Measurements from ENCODE around the gene EPOP.

EPOP gene

GRCh38 chr17:38674749-38675615 is at the start of gene EPOP:
Gene EPOP, minus strand, starts transcription at chr17:38674957. Its CDS starts 462 bp downstream, at chr17:38674495.
- no peak for FAIRE-seq
- DNase-seq (ENCODE audit: insufficient read length, low spot score), result peak; percentile 81

- DNase-seq (ENCODE audit: insufficient read length, low spot score) (no peak), FAIRE-seq (no peak)
These were observed 47.0 kb upstream of the EPOP start for GRCh38 chr17:38721802-38722201.

DNA sequence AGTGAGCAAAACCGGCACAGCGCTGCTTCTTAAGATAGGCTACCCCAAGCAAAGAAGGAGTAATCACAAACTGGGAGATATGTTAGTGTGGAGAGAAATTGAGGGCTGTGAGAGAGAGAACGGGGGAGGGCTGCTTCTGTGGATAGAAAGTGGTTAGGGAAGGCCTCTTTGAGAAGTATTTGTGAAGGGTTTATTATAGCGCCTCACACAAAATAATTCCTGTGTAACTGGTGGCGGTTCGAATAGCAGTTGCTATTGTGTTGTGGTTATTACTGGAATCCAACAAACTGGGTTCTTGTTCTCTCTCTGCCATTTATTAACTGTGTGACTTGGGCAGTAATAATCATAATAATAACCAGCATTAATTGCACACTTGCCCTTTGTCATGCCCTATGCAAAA is 46.2 kb upstream of the EPOP start:
- DNase-seq (ENCODE audit: insufficient read length, low spot score), result no peak
- FAIRE-seq, result no peak

DNA sequence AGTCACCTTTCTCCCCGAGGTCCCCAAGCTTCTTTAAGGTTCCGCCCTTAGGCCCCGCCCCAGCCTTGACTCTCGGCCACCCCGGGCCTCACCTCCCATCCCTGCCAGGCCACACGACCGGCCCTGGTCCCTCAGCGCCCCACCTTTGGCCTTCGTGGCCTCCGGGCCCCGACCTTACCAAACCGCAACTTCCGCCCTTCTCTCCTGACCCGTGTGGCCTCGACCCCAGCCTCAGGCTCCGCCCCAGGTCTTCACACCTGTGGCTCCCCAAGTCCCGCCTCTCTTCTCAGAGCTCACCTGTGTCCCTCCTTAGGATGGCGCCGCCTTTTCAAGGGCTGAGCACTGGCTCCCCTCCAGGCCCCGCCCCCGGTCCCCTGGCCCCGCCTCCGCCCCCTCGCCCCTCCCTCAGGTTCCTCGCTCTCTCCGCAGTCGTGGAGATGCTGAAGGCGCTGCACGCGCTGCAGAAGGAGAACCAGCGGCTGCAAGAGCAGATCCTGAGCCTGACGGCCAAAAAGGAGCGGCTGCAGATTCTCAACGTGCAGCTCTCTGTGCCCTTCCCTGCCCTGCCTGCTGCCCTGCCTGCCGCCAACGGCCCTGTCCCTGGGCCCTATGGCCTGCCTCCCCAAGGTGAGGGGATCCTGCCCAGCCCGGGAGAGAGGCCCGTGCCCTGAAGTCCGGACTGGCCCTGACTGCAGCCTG is 45.3 kb upstream of the EPOP start:
- DNase-seq (ENCODE audit: insufficient read length, low spot score), result no peak
- FAIRE-seq, result no peak

DNA sequence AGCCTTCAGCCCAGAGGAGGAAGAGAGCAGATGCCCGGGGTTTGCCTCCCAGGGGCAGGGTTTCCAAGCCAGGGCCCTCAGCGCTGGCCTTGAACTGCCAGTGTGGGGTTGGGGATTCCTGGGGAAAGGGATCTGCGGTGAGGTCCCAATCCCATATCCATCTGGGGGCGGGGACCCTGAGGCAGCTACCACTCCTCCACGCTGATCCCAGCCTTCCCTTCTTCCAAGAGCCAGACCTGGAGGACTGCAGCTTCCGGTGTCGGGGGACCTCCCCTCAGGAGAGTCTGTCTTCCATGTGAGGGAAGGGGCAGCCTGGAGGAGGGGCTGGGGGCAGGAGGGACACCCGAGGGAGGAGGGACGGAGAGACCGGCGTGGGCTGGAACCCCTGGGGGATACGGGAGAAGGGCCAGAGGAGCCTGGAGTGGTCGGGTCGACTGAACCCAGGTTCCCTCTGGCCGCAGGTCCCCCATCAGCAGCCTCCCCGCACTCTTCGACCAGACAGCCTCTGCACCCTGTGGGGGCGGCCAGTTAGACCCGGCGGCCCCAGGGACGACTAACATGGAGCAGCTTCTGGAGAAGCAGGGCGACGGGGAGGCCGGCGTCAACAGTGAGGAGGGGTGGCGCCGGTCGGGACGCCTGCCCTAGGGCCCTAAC is 44.7 kb upstream of the EPOP start:
- DNase-seq (ENCODE audit: insufficient read length, low spot score), result no peak
- FAIRE-seq, result no peak

GRCh38 chr17:38717139-38717745 is 42.5 kb upstream of the EPOP start:
- FAIRE-seq (no peak), DNase-seq (ENCODE audit: insufficient read length, low spot score) (no peak)

- DNase-seq (ENCODE audit: insufficient read length, low spot score), result no peak
- no peak for FAIRE-seq
These were observed 41.7 kb upstream of the EPOP start for GRCh38 chr17:38716368-38717005.

DNA sequence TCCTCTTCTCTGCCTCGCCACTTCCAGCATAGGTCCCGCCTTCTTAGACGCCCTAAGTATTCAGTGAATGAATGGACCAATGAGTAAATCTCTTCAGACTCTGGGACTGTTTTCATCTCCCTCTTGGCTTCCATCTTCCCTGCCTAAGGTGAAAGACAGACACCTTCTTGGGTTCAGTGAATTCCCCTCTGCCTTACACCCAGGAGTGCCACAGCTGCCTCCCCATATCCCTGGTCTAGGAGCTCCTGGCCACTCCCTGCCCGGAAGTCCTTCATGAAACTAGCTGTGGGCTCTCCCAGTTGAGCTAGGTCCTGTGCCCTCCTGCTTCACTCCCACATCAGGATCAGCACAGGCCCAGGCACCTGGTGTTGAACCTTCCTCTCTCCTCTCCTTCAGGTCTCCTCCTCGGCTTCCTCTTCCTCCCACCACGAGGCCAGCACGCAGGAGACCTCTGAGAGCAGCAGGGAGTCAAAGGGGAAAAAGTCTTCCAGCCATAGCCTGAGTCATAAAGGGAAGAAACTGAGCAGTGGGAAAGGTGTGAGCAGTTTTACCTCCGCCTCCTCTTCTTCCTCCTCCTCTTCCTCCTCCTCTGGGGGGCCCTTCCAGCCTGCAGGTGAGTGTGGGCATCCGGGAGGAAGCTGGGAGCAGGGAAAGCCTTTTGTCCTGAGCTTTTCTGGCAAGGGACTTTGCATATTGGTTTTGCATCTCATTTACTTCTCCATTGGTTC is 40.6 kb upstream of the EPOP start:
- DNase-seq (ENCODE audit: insufficient read length, low spot score), result no peak
- no peak for FAIRE-seq

- FAIRE-seq, result no peak
- DNase-seq (ENCODE audit: insufficient read length, low spot score), result no peak
These were observed 38.8 kb upstream of the EPOP start for GRCh38 chr17:38713456-38714075.

- DNase-seq (ENCODE audit: insufficient read length, low spot score), result no peak
- no peak for FAIRE-seq
These were observed 37.8 kb upstream of the EPOP start for GRCh38 chr17:38712593-38712992.

DNA sequence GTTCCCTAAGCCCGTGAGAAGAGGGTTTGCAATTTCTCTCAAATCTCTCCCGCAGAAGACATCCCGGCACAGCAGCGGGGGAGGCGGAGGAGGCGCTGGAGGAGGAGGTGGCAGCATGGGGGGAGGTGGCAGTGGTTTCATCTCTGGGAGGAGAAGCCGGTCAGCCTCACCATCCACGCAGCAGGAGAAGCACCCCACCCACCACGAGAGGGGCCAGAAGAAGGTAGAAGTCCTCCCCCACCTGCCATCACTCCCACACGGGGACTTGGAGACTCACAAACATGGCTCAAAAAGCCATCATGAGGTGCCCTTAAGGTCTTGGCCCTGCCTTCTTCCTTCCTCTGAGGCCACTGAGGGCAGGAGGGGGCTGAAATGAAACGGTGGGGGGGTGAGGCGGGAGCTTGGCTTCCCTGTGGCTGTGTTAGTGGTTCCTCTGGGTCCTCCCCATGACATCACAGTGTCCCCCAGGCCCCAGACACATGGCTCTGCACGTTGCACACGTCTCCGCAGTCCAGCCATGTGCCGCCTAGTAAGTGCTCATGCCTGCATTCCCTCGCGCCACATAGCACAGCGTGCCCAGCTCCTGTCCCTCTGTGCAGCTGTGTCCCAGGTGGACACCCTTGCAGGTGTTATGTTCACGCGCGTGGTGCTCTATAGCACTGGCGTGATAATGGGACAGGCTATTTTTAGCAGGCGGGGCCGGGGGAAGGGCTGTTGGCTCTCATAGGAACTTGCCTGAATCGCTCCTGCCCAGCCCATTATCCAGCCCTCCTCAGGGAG is 37.2 kb upstream of the EPOP start:
- no peak for DNase-seq (ENCODE audit: insufficient read length, low spot score)

GRCh38 chr17:38710985-38711384 is 36.2 kb upstream of the EPOP start:
- DNase-seq (ENCODE audit: insufficient read length, low spot score) (no peak), FAIRE-seq (no peak)

More for the DNA sequence above, 37.2 kb upstream of the EPOP start:
- FAIRE-seq, result no peak

GRCh38 chr17:38710604-38710962 is 35.8 kb upstream of the EPOP start:
- DNase-seq (ENCODE audit: insufficient read length, low spot score) (no peak), FAIRE-seq (no peak)

DNA sequence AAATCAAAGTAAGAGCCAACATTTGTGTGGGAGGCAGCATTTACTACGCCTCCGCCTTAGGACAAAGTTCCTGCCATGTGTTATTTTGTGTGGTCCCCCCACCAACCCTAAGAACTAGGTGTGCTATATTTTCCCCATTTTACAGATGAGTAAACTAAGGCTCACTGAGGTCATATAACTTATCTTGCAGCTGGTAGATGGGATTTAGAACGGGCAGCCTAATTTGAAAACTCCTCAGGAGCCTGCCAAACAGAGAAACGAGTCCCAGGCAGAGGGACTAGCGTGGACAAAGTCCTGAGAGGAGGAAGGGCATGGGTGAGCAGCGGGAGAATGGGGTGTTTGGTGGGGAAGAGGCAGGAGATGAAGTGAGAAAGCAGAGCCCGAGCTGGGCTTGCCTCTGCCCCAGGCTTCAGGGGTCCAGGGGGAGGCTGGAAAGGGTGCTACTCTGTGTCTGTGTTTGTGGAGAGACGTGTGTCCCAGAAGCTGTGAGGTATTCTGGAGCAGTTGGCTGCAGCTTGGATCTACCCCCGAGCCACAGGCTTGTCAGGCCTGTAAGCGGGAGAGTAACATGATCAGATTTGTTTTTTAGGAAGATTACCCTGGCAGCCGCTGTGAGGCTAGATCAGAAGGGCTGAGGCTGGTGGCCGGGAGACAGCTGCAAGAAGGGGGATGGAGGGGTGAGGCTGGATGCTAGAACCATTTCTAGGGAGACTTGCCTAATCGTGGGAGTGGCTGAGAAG is 35.3 kb upstream of the EPOP start:
- FAIRE-seq (no peak), DNase-seq (ENCODE audit: insufficient read length, low spot score) (no peak)

- DNase-seq (ENCODE audit: insufficient read length, low spot score) (no peak), FAIRE-seq (no peak)
These were observed 34.5 kb upstream of the EPOP start for GRCh38 chr17:38709104-38709820.

DNA sequence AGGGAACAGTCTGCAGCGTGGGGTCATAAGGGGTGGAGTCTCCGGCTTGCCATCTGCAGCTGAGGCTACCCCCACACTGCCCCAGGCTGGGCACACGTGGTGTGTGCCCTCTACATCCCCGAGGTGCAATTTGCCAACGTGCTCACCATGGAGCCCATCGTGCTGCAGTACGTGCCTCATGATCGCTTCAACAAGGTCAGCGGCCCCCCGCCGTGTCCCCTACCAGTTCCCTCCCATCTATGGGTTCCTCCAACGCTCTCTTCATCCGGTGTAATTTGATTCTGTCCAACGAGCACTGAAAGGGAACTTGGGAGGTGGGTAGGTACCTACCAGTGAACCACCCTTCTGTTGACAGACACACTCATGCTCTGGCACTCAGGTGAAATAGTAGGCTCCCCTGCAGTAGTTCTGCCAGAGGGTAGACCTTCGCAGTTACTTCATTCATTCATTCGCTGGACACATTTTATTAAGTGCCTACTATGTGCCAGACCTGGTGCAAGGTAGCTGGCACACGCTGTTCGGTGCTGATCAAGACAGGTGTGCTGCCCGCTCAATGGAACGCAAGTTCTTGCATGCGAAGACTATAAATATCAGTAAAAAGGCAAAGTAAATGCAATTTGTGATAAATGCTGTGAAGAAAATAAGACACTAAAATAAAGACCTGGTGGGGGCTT is 33.1 kb upstream of the EPOP start:
- DNase-seq (ENCODE audit: insufficient read length, low spot score) (no peak), FAIRE-seq (no peak)

All from GM19239 (cell line).